ENCODE results near the gene TNNI2. TPM values are rescaled to one million over a fixed set of nuclear protein-coding genes. Genes with fewer than 3 reads are reported as not detected.

TNNI2 gene
- total and polyA plus RNA-seq, 2 donors (not counting 3 experiments of a cell fraction or from before 2014, with no cell fraction given), result not detected

- BruUV-seq (replicated peaks), result no TSS peak
- dilution Hi-C loops (cut with MboI; ENCODE audit: extremely low pct_ligation_motif_present, low sequenced_read_pairs), result no loop called here
Observed at GRCh38 chr11:1851468-1852180, 12.8 kb downstream of the TNNI2 start.

More at GRCh38 chr11:1851468-1852180, 12.8 kb downstream of the TNNI2 start:
- intact Hi-C loops (cut with micrococcal nuclease), result no loop called here
- ChIA-PET CTCF (interaction anchor here (2.0 to 3.2 kb wide), 3 partner anchors 31 to 300 kb away, joined by 5 to 16 read pairs (median 6); no protein-coding TSS in a partner anchor), POLR2A (no interaction called here)
- Histone ChIP-seq H3K79me2 (ENCODE audit: control insufficient read depth, insufficient read depth, low read length) (no peaks in the 10 kb centered on the region), H3K27me3 (ENCODE audit: control insufficient read depth in 2 of 2, insufficient read depth in 2 of 2, low read length in 2 of 2) (no peaks in the 10 kb centered on the region), H3K27ac (ENCODE audit: insufficient read depth, low read depth, low read length) (no peak overlapping the region), H3K4me2 (ENCODE audit: insufficient read depth, low read length) (no peak overlapping the region), H3K4me3 (replicated peaks in 1 of 3; ENCODE audit: insufficient read depth in 1 of 3, low read depth in 1 of 3, low read length in 3 of 3) (no peak overlapping the region), H3K36me3 (ENCODE audit: control insufficient read depth in 2 of 2, extremely low read depth in 1 of 2, insufficient read depth in 2 of 2, low read length in 2 of 2) (no peaks in the 10 kb centered on the region), H4K20me1 (replicated peaks; ENCODE audit: control insufficient read depth, extremely low read depth, insufficient read depth, low read length) (no peaks in the 10 kb centered on the region), H2AFZ (ENCODE audit: low read depth, low read length) (no peak overlapping the region), H3K9ac (replicated peaks; ENCODE audit: extremely low read depth, insufficient read depth, low read length) (no peak overlapping the region), H3K9me3 (replicated peaks; ENCODE audit: control insufficient read depth, insufficient read depth, low read length) (no peaks in the 10 kb centered on the region), H3K4me1 (ENCODE audit: control insufficient read depth, extremely low read depth, insufficient read depth, low read length) (no peaks in the 10 kb centered on the region), H3K9me1 (replicated peaks; ENCODE audit: control insufficient read depth, extremely low read depth, insufficient read depth, low read length) (no peaks in the 10 kb centered on the region)
- DNase-seq (ENCODE audit: low read depth, low spot score) (no peak), FAIRE-seq (no peak)
- no peak for TF ChIP-seq JUN (IDR thresholded peaks at IDR 0.05; ENCODE audit: borderline replicate concordance, insufficient read depth, insufficient read length, low read depth)
- TF ChIP-seq MYC (IDR thresholded peaks at IDR 0.05; ENCODE audit: low read depth, low read length), result no peak
- TF ChIP-seq EZH2 (IDR thresholded peaks at IDR 0.05; ENCODE audit: borderline replicate concordance, low read depth, low read length, severe bottlenecking), result no peak
- TF ChIP-seq CTCF (IDR thresholded peaks at IDR 0.05; ENCODE audit: extremely low read depth in 1 of 2, insufficient read depth in 1 of 2, low read depth in 1 of 2, low read length in 2 of 2), result no peak
- TF ChIP-seq POLR2AphosphoS5 (IDR thresholded peaks at IDR 0.05; ENCODE audit: insufficient read depth, low read depth, low read length), result no peak
- TF ChIP-seq POLR2A (IDR thresholded peaks at IDR 0.05; ENCODE audit: low read depth, low read length), result no peak
- no peak for TF ChIP-seq MAX (IDR thresholded peaks at IDR 0.05; ENCODE audit: insufficient read depth, insufficient read length)
- no peak for TF ChIP-seq FOS (IDR thresholded peaks at IDR 0.05; ENCODE audit: borderline replicate concordance, insufficient read depth, low read length)
- TF ChIP-seq GATA2 (IDR thresholded peaks at IDR 0.05; ENCODE audit: insufficient read depth, insufficient read length, low read depth, low read length), result no peak
